HUES48 (cell line): ENCODE measurements around the gene SPATA4.

Experiments
- H3K27ac ChIP-seq: one replicate; pipeline ENCODE4 v1.7.0; 2013; ENCODE audit warnings: low read depth, low read length, inconsistent platforms
- H3K27me3 ChIP-seq: 2 replicates; pipeline ENCODE4 v1.6.1; 2013; ENCODE audit warnings: mild to moderate bottlenecking, low read length; ENCODE audit not compliant: control insufficient read depth, insufficient read depth
- H3K36me3 ChIP-seq: 2 replicates; pipeline ENCODE4 v1.6.1; 2013; ENCODE audit warnings: low read length; ENCODE audit not compliant: control insufficient read depth, insufficient read depth
- H3K4me1 ChIP-seq: 2 replicates; pipeline ENCODE4 v1.6.1; 2013; ENCODE audit warnings: mild to moderate bottlenecking, low read length; ENCODE audit not compliant: control insufficient read depth, insufficient read depth
- H3K4me3 ChIP-seq: 2 replicates; pipeline ENCODE4 v1.5.1; 2013; ENCODE audit warnings: mild to moderate bottlenecking, low read depth, low read length
- H3K9ac ChIP-seq: 2 replicates; pipeline ENCODE4 v1.6.1; 2013; ENCODE audit warnings: mild to moderate bottlenecking, low read depth, low read length, moderate library complexity
- H3K9me3 ChIP-seq: 2 replicates; pipeline ENCODE4 v1.6.1; 2013; ENCODE audit warnings: low read length; ENCODE audit not compliant: control insufficient read depth, insufficient read depth

The SPATA4 gene

GRCh38 chr4:176149680-176150355 lies 45.6 kb downstream of the SPATA4 start:
- no peaks in the 10 kb centered on the region for H3K4me1 ChIP-seq
- H3K27me3 ChIP-seq, result no peaks in the 10 kb centered on the region
- no peak overlapping the region for H3K27ac ChIP-seq
- H3K36me3 ChIP-seq, result no peaks in the 10 kb centered on the region
- no peak overlapping the region for H3K9ac ChIP-seq
- no peak overlapping the region for H3K4me3 ChIP-seq
- no peaks in the 10 kb centered on the region for H3K9me3 ChIP-seq

GRCh38 chr4:176142253-176142652 lies 53.1 kb downstream of the SPATA4 start:
- H3K27ac ChIP-seq, result no peak overlapping the region
- no peaks in the 10 kb centered on the region for H3K4me1 ChIP-seq
- no peaks in the 10 kb centered on the region for H3K27me3 ChIP-seq
- H3K9ac ChIP-seq, result no peak overlapping the region
- H3K9me3 ChIP-seq, result no peaks in the 10 kb centered on the region
- H3K4me3 ChIP-seq, result no peak overlapping the region
- no peaks in the 10 kb centered on the region for H3K36me3 ChIP-seq

GRCh38 chr4:176139518-176139917 lies 55.9 kb downstream of the SPATA4 start:
- Histone ChIP-seq H3K27ac (no peak overlapping the region), H3K36me3 (no peaks in the 10 kb centered on the region), H3K9me3 (no peaks in the 10 kb centered on the region), H3K27me3 (no peaks in the 10 kb centered on the region), H3K4me1 (no peaks in the 10 kb centered on the region), H3K9ac (no peak overlapping the region), H3K4me3 (no peak overlapping the region)

- no peaks in the 10 kb centered on the region for H3K9me3 ChIP-seq
- no peaks in the 10 kb centered on the region for H3K4me1 ChIP-seq
- H3K27me3 ChIP-seq, result no peaks in the 10 kb centered on the region
- H3K9ac ChIP-seq, result no peak overlapping the region
- H3K36me3 ChIP-seq, result no peaks in the 10 kb centered on the region
- H3K27ac ChIP-seq, result no peak overlapping the region
- H3K4me3 ChIP-seq, result no peak overlapping the region
These were observed 57.8 kb downstream of the SPATA4 start for GRCh38 chr4:176137631-176138030.

DNA sequence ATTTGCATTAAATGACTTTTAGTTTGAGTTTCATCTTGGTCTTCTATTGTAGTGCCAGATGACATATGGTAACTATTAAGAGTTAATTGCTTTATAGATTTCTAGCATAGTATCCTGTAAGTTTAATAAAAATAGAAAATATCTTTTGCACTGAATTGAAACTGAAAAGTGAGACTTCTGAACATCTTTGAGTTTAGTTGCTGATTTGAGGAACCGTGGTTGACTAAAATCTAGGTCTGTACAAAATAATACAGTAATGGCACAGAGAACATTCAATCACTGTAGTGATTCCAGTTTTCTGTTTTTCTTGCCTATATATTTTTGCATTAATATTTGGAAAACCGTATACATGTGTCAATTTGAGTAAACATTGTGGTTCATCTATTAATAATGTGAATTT lies 60.7 kb downstream of the SPATA4 start:
- Histone ChIP-seq H3K4me1 (no peaks in the 10 kb centered on the region), H3K9ac (no peak overlapping the region), H3K36me3 (no peaks in the 10 kb centered on the region), H3K9me3 (no peaks in the 10 kb centered on the region), H3K4me3 (no peak overlapping the region), H3K27ac (no peak overlapping the region), H3K27me3 (no peaks in the 10 kb centered on the region)
